ENCODE results near the gene GSK3B.
"Not testable (repeated sequence)": the region's sequence is repeated elsewhere in the genome, so short reads cannot be mapped to it uniquely, and the experiment has no call there.

Gene GSK3B

DNA sequence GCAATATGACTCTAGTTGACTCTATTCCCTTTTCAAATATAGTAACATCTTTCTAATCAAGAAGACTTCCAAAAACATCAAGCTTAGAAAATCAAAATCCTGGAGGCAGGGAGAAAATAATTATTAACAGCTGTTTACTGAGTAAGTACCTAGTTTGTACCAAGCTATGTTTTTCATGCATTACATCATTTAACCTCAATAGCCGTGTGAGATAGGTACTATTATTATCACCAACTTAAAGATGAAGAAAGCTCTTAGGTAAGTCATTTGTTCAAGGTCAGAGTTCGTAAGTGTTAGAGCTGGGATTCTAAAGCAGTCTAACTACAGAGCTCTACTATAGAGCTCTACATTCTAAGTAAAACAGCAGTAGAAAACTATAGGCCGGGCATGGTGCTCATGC is 41.6 kb downstream of the GSK3B start:
- H3K36me3 Mint-ChIP-seq (ENCODE audit: low read depth), result peaks cover 43% of the 10 kb centered on the region
- peak overlapping the region in 1 of 3 experiments; percentile 31 for H3K27ac Mint-ChIP-seq
- TF ChIP-seq CTCF (IDR thresholded peaks at IDR 0.05; ENCODE audit: unreplicated experiment in 3 of 3), result no peak
- H3K9me3 Mint-ChIP-seq, result peaks cover 4% of the 10 kb centered on the region
- H3K4me1 Mint-ChIP-seq, result peaks cover 14% of the 10 kb centered on the region
- H3K4me3 Mint-ChIP-seq, result no peak overlapping the region
- H3K27me3 Mint-ChIP-seq (ENCODE audit: low read depth), result no peaks in the 10 kb centered on the region

GRCh38 chr3:120052225-120052624 is 42.0 kb downstream of the GSK3B start:
- no peak overlapping the region for H3K4me3 Mint-ChIP-seq
- peaks cover 14% of the 10 kb centered on the region for H3K4me1 Mint-ChIP-seq
- H3K27ac Mint-ChIP-seq, result peak overlapping the region in 1 of 3 experiments; percentile 31
- TF ChIP-seq CTCF (IDR thresholded peaks at IDR 0.05; ENCODE audit: unreplicated experiment in 3 of 3), result no peak
- no peaks in the 10 kb centered on the region for H3K27me3 Mint-ChIP-seq (ENCODE audit: low read depth)
- H3K9me3 Mint-ChIP-seq, result peaks cover 7% of the 10 kb centered on the region
- peaks cover 47% of the 10 kb centered on the region for H3K36me3 Mint-ChIP-seq (ENCODE audit: low read depth)

GRCh38 chr3:120051570-120051969 is 42.7 kb downstream of the GSK3B start:
- not testable (repeated sequence) for H3K4me3 Mint-ChIP-seq; H3K27me3 Mint-ChIP-seq (ENCODE audit: low read depth); H3K27ac Mint-ChIP-seq
- Mint-ChIP-seq H3K9me3 (peaks cover 11% of the 10 kb centered on the region), H3K4me1 (peaks cover 14% of the 10 kb centered on the region), H3K36me3 (ENCODE audit: low read depth) (peaks cover 52% of the 10 kb centered on the region)

DNA sequence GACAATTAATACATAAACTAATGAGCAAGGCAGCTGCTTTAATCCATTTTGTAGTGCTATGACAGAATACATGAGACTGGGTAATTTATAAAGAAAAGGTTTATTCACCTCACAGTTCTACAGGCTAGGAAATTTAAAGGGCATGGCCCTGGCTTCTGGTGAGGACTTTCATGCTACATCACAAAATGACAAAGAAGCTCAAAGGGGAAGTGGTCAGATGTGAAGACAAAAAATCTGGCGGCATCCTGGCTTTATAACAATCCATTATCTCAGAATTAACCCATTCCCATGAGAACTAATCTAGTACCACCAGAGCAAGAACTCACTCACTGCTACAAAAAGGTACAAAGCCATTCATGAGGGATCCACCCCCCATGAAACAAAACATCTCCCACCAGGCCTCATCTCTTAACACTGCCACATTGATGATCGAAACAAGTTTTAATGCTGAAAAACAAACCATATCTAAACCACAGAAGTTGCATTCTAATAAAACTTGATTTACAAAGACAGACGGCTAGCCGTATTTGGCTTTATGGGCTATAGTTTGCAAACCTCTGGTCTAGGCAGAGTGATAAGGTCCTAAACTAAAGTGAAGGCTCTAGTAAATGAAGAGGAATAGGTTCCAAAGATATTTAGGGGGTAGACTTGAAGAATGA is 44.2 kb downstream of the GSK3B start:
- H3K36me3 Mint-ChIP-seq (ENCODE audit: low read depth), result peaks cover 54% of the 10 kb centered on the region
- peaks cover 19% of the 10 kb centered on the region for H3K9me3 Mint-ChIP-seq
- no peaks in the 10 kb centered on the region for H3K27me3 Mint-ChIP-seq (ENCODE audit: low read depth)
- peak overlapping the region in 1 of 3 experiments; percentile 8 for H3K27ac Mint-ChIP-seq
- H3K4me1 Mint-ChIP-seq, result peaks cover 14% of the 10 kb centered on the region
- H3K4me3 Mint-ChIP-seq, result no peak overlapping the region
- TF ChIP-seq CTCF (IDR thresholded peaks at IDR 0.05; ENCODE audit: unreplicated experiment in 3 of 3), result no peak

DNA sequence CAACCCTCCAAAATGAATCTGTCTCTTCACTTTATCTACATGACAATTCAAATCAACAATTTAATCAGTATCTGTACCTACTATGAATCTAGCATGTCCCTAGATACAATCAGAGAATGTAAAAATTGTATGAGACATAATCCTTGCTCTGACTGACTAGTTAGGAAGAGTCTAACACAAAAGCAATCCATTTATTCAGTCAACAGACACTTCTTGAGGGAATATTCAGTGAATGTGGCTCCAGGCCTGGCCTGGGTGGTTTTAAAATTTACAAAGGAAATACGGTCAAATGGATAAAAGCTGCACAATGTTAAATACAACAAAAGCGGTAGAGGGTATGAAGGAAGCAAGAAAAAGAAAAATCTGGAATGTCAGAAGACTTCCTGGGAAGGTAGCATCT is 45.2 kb downstream of the GSK3B start:
- Mint-ChIP-seq H3K27me3 (ENCODE audit: low read depth) (no peaks in the 10 kb centered on the region), H3K4me1 (peaks cover 14% of the 10 kb centered on the region), H3K36me3 (ENCODE audit: low read depth) (peaks cover 54% of the 10 kb centered on the region), H3K9me3 (peaks cover 22% of the 10 kb centered on the region), H3K4me3 (no peak overlapping the region), H3K27ac (no peak overlapping the region)
- TF ChIP-seq CTCF (IDR thresholded peaks at IDR 0.05; ENCODE audit: unreplicated experiment in 3 of 3), result no peak

GRCh38 chr3:120048355-120049041 is 45.7 kb downstream of the GSK3B start:
- peaks cover 14% of the 10 kb centered on the region for H3K4me1 Mint-ChIP-seq
- no peak overlapping the region for H3K4me3 Mint-ChIP-seq

More at GRCh38 chr3:120048355-120049041, 45.7 kb downstream of the GSK3B start:
- Mint-ChIP-seq H3K9me3 (peaks cover 26% of the 10 kb centered on the region), H3K36me3 (ENCODE audit: low read depth) (peaks cover 54% of the 10 kb centered on the region), H3K27me3 (ENCODE audit: low read depth) (no peaks in the 10 kb centered on the region), H3K27ac (no peak overlapping the region)
- TF ChIP-seq CTCF (IDR thresholded peaks at IDR 0.05; ENCODE audit: unreplicated experiment in 3 of 3), result no peak

Measured in nephron (organoid).